Stimulated activated CD4-positive, alpha-beta T cell treated with anti-CD3 and anti-CD28 coated beads, Interleukin-4, amount 100 ng/mL, for 4 hours (primary cell): ENCODE results near the gene S100A11.
"Not testable (repeated sequence)": the region's sequence is repeated elsewhere in the genome, so short reads cannot be mapped to it uniquely, and the experiment has no call there.

Source experiments
- DNase-seq, 2 experiments: peaks; one replicate each; pipeline ENCODE4 v3.0.0-alpha.2; 2020

Gene S100A11

GRCh38 chr1:152036267-152037216 is at the start of gene S100A11:
Gene S100A11, minus strand, starts transcription at chr1:152037004. Its CDS starts 89 bp downstream, at chr1:152036915.
- peak; percentile 72 to 75 for DNase-seq

GRCh38 chr1:152084853-152085252 is 48.0 kb upstream of the S100A11 start:
- no peak for DNase-seq

GRCh38 chr1:152081026-152081425 is 44.2 kb upstream of the S100A11 start:
- not testable (repeated sequence) for DNase-seq

GRCh38 chr1:152080494-152080893 is 43.7 kb upstream of the S100A11 start:
- not testable (repeated sequence) for DNase-seq

GRCh38 chr1:152078831-152079441 is 42.1 kb upstream of the S100A11 start:
- no peak for DNase-seq

- no peak for DNase-seq
Observed at GRCh38 chr1:152072311-152072710, 35.5 kb upstream of the S100A11 start.

- DNase-seq, result no peak
Observed at GRCh38 chr1:152071123-152071522, 34.3 kb upstream of the S100A11 start.

- DNase-seq, result no peak
Observed at GRCh38 chr1:152067929-152068328, 31.1 kb upstream of the S100A11 start.

- no peak for DNase-seq
Observed at GRCh38 chr1:152067150-152067549, 30.3 kb upstream of the S100A11 start.

GRCh38 chr1:152061952-152062351 is 25.1 kb upstream of the S100A11 start:
- DNase-seq, result no peak

- no peak for DNase-seq
Observed at GRCh38 chr1:152053375-152053774, 16.6 kb upstream of the S100A11 start.

- peak; percentile 74 to 80 for DNase-seq
Observed at GRCh38 chr1:152052606-152053005, 15.8 kb upstream of the S100A11 start.

- no peak for DNase-seq
Observed at GRCh38 chr1:152050886-152051675, 14.3 kb upstream of the S100A11 start.

- no peak for DNase-seq
Observed at GRCh38 chr1:152049291-152050083, 12.7 kb upstream of the S100A11 start.

- peak; percentile 40 to 64 for DNase-seq
Observed at GRCh38 chr1:152048416-152049009, 11.7 kb upstream of the S100A11 start.

- peak; percentile 74 to 83 for DNase-seq
Observed at GRCh38 chr1:152047730-152048415, 11.1 kb upstream of the S100A11 start.

- no peak for DNase-seq
Observed at GRCh38 chr1:152047413-152047729, 10.6 kb upstream of the S100A11 start.

- DNase-seq, result no peak
Observed at GRCh38 chr1:152044386-152044785, 7.6 kb upstream of the S100A11 start.

GRCh38 chr1:152043870-152044269 is 7.1 kb upstream of the S100A11 start:
- DNase-seq, result no peak

GRCh38 chr1:152042030-152042429 is 5.2 kb upstream of the S100A11 start:
- no peak for DNase-seq

GRCh38 chr1:152039886-152040285 is 3.1 kb upstream of the S100A11 start:
- DNase-seq, result no peak

- no peak for DNase-seq
Observed at GRCh38 chr1:152039461-152039860, 2.7 kb upstream of the S100A11 start.
